Upper lobe of left lung (tissue), 6 donors: ENCODE measurements around the gene SLC9C2. TPM values are rescaled to one million over a fixed set of nuclear protein-coding genes. Genes with fewer than 3 reads are reported as not detected.
"Not testable (repeated sequence)": the region's sequence is repeated elsewhere in the genome, so short reads cannot be mapped to it uniquely, and the experiment has no call there.

Experiments used
- ATAC-seq, 2 donors: fragments of 200-7000 bp; cut with Tn5 transposase; one replicate each; pipeline ENCODE4 v1.9.1; 2022; ENCODE audit warnings: mild to moderate bottlenecking in 2 of 2, moderate library complexity in 2 of 2; ENCODE audit not compliant: low FRiP score in 2 of 2
- DNase-seq, 2 donors: peaks; one replicate each; pipeline ENCODE4 v3.0.0-alpha.2; 2019 to 2020
- H3K27ac ChIP-seq, 4 donors: fragments of 200-600 bp; sonication (generic); one replicate each; pipeline ENCODE4 v1.5.1; 2016 to 2019
- H3K27me3 ChIP-seq, 4 donors: fragments of 200-600 bp; sonication (generic); one replicate each; pipeline ENCODE4 v1.5.1; 2017 to 2019
- H3K36me3 ChIP-seq, 4 donors: fragments of 200-600 bp; sonication (generic); one replicate each; pipeline ENCODE4 v1.5.1; 2016 to 2019
- H3K4me1 ChIP-seq, 4 donors: fragments of 200-600 bp; sonication (generic); one replicate each; pipeline ENCODE4 v1.5.1; 2018 to 2019
- H3K4me3 ChIP-seq, 4 donors: fragments of 200-600 bp; sonication (generic); one replicate each; pipeline ENCODE4 v1.5.1; 2017 to 2019; ENCODE audit warnings: mild to moderate bottlenecking in 2 of 4, moderate library complexity in 1 of 4
- H3K9me3 ChIP-seq, 4 donors: fragments of 200-600 bp; sonication (generic); one replicate each; pipeline ENCODE4 v1.5.1; 2018 to 2019
- CTCF ChIP-seq, 6 experiments: fragments of 450-650 bp in 4 of 6; fragments of 200-600 bp in 2 of 6; sonication (generic) in 2 of 6; IDR thresholded peaks; one replicate each; pipeline ENCODE4 v1.5.1; 2016 to 2019; ENCODE audit warnings: antibody characterized with exemption in 6 of 6
- EP300 ChIP-seq, 4 donors: sonication (generic); formaldehyde crosslinking; IDR thresholded peaks; one replicate each; pipeline ENCODE4 v1.5.1; 2017; ENCODE audit warnings: antibody characterized with exemption in 4 of 4, control low read depth in 2 of 4
- POLR2A ChIP-seq, 4 donors: fragments of 450-650 bp; IDR thresholded peaks; one replicate each; pipeline ENCODE4 v1.5.1; 2016 to 2017; ENCODE audit warnings: antibody characterized with exemption in 4 of 4, mild to moderate bottlenecking in 2 of 4
- POLR2AphosphoS5 ChIP-seq, 2 donors: sonication (generic); formaldehyde crosslinking; IDR thresholded peaks; one replicate each; pipeline ENCODE4 v1.5.1; 2017; ENCODE audit warnings: antibody characterized with exemption in 2 of 2
- WGBS, 2 donors: methylation state at CpG; one replicate each; pipeline ENCODE4 v1.1.5; 2017 to 2018; 5-methylcytosine and 5-hydroxymethylcytosine counted together
- total RNA-seq, 6 donors: library from RNA; depleted of rRNA in 4 of 6; stranded (reverse); fragments of >200 nt in 4 of 6; gene quantifications; one replicate each; pipeline versions ENCODE4 v1.1.0 to v1.2.1, GENCODE V29; 2016 to 2021
- donor health status: DM: no; HTN: no; CAD: no; lungs with moderate emphysema.
- donor health status: DM: no; HTN: yes; CAD: no; lungs with severe emphysema.

The SLC9C2 gene
- total RNA-seq, 6 donors from 2014 or later = 0.15 to 1.5 (median 0.76) TPM; not detected in 2

GRCh38 chr1:173495609-173496267 lies 107.1 kb downstream of the SLC9C2 start:
- WGBS, 2 donors = 86 to 90% methylated on average over 8 of the region's 8 CpGs
- DNase-seq (no peak), ATAC-seq (no peak)
- no peaks in the 10 kb centered on the region for H3K36me3 ChIP-seq
- no peaks in the 10 kb centered on the region for H3K4me1 ChIP-seq
- no peak overlapping the region for H3K4me3 ChIP-seq
- no peaks in the 10 kb centered on the region for H3K27me3 ChIP-seq
- H3K27ac ChIP-seq = no peak overlapping the region
- no peaks in the 10 kb centered on the region for H3K9me3 ChIP-seq
- TF ChIP-seq POLR2AphosphoS5 (IDR thresholded peaks at IDR 0.05) = no peak
- TF ChIP-seq EP300 (IDR thresholded peaks at IDR 0.05) = no peak
- no peak for TF ChIP-seq POLR2A (IDR thresholded peaks at IDR 0.05)
- no peak for TF ChIP-seq CTCF (IDR thresholded peaks at IDR 0.05)

- not testable (repeated sequence) for H3K27me3 ChIP-seq
- 97 to 98% methylated on average over 8 of the region's 8 CpGs for whole genome bisulfite sequencing, 2 donors
These were observed 109.7 kb downstream of the SLC9C2 start for GRCh38 chr1:173493125-173493524.

GRCh38 chr1:173491508-173491907 lies 111.4 kb downstream of the SLC9C2 start:
- DNase-seq (no peak), ATAC-seq (no peak)
- no peak overlapping the region for H3K27ac ChIP-seq
- no peaks in the 10 kb centered on the region for H3K4me1 ChIP-seq
- 89 to 96% methylated on average over 2 of the region's 2 CpGs for WGBS, 2 donors
- TF ChIP-seq CTCF (IDR thresholded peaks at IDR 0.05) (no peak), POLR2A (IDR thresholded peaks at IDR 0.05) (no peak), POLR2AphosphoS5 (IDR thresholded peaks at IDR 0.05) (no peak), EP300 (IDR thresholded peaks at IDR 0.05) (no peak)
- H3K4me3 ChIP-seq = no peak overlapping the region
- H3K9me3 ChIP-seq = no peaks in the 10 kb centered on the region
- peaks cover 13 to 38% (median 26%) of the 10 kb centered on the region in 4 donors for H3K36me3 ChIP-seq
- H3K27me3 ChIP-seq = no peaks in the 10 kb centered on the region

More at GRCh38 chr1:173493125-173493524, 109.7 kb downstream of the SLC9C2 start:
- H3K9me3 ChIP-seq, H3K27ac ChIP-seq, DNase-seq, ATAC-seq, H3K4me3 ChIP-seq, H3K4me1 ChIP-seq: not testable (repeated sequence)
- H3K36me3 ChIP-seq = peaks cover 0 to 22% (median 12%) of the 10 kb centered on the region in 4 donors

GRCh38 chr1:173489929-173490328 lies 112.9 kb downstream of the SLC9C2 start:
- Histone ChIP-seq H3K4me3 (no peak overlapping the region), H3K27ac (no peak overlapping the region), H3K9me3 (no peaks in the 10 kb centered on the region), H3K36me3 (peaks cover 27 to 54% (median 40%) of the 10 kb centered on the region in 4 donors), H3K27me3 (no peaks in the 10 kb centered on the region), H3K4me1 (no peaks in the 10 kb centered on the region)
- 92 to 97% methylated on average over 3 of the region's 3 CpGs for WGBS, 2 donors
- ATAC-seq = no peak
- no peak for DNase-seq
- no peak for TF ChIP-seq CTCF (IDR thresholded peaks at IDR 0.05)
- TF ChIP-seq EP300 (IDR thresholded peaks at IDR 0.05) = no peak
- no peak for TF ChIP-seq POLR2A (IDR thresholded peaks at IDR 0.05)
- TF ChIP-seq POLR2AphosphoS5 (IDR thresholded peaks at IDR 0.05) = no peak

- TF ChIP-seq EP300 (IDR thresholded peaks at IDR 0.05) = no peak
- no peak for TF ChIP-seq CTCF (IDR thresholded peaks at IDR 0.05)
- TF ChIP-seq POLR2AphosphoS5 (IDR thresholded peaks at IDR 0.05) = no peak
- no peak for TF ChIP-seq POLR2A (IDR thresholded peaks at IDR 0.05)
- DNase-seq = no peak
- Histone ChIP-seq H3K27ac (no peak overlapping the region), H3K4me3 (no peak overlapping the region), H3K36me3 (peaks cover 32 to 62% (median 47%) of the 10 kb centered on the region in 4 donors), H3K9me3 (no peaks in the 10 kb centered on the region), H3K4me1 (no peaks in the 10 kb centered on the region), H3K27me3 (no peaks in the 10 kb centered on the region)
- ATAC-seq = no peak
- 95 to 100% methylated on average over 5 of the region's 5 CpGs for WGBS, 2 donors
These were observed 113.7 kb downstream of the SLC9C2 start for GRCh38 chr1:173489149-173489600.
